Thoracic aorta (tissue), 2 donors: Measurements from ENCODE around the gene CA6. TPM values are rescaled to one million over a fixed set of nuclear protein-coding genes. Genes with fewer than 3 reads are reported as not detected.
"Not testable (repeated sequence)": the region's sequence is repeated elsewhere in the genome, so short reads cannot be mapped to it uniquely, and the experiment has no call there.

Source experiments
- ATAC-seq: fragments of 150-250 bp; one replicate; pipeline ENCODE4 v1.8.0; 2017; ENCODE audit warnings: low read depth; ENCODE audit not compliant: insufficient number of reproducible peaks, low FRiP score
- DNase-seq: peaks from one replicate; pipeline ENCODE4 v3.0.0-alpha.2; 2020; ENCODE audit warnings: low spot score
- H3K27ac ChIP-seq, 2 donors: fragments of 200-600 bp; sonication (generic); 1 replicate in 1 of 2; 2 replicates in 1 of 2; pipeline ENCODE4 v1.5.1; 2016; ENCODE audit warnings: mild to moderate bottlenecking in 2 of 2, moderate library complexity in 2 of 2
- H3K27me3 ChIP-seq: fragments of 200-600 bp; sonication (generic); replicated peaks from 2 replicates; pipeline ENCODE4 v1.6.0; 2016; ENCODE audit warnings: mild to moderate bottlenecking; ENCODE audit not compliant: insufficient read depth
- H3K36me3 ChIP-seq: fragments of 200-600 bp; sonication (generic); one replicate; pipeline ENCODE4 v1.5.1; 2016
- H3K4me1 ChIP-seq, 2 donors: fragments of 200-600 bp; sonication (generic); 1 replicate in 1 of 2; 2 replicates in 1 of 2; pipeline versions ENCODE4 v1.5.1 to v1.6.0; 2016; ENCODE audit warnings: low read depth in 2 of 2, mild to moderate bottlenecking in 1 of 2; ENCODE audit not compliant: control insufficient read depth in 1 of 2
- H3K4me3 ChIP-seq: fragments of 200-600 bp; sonication (generic); 2 replicates; pipeline ENCODE4 v1.5.1; 2016; ENCODE audit warnings: mild to moderate bottlenecking
- H3K9me3 ChIP-seq: fragments of 200-600 bp; sonication (generic); 2 replicates; pipeline ENCODE4 v1.5.1; 2016
- total RNA-seq, 2 donors: library from RNA; depleted of rRNA; stranded (reverse); fragments of >200 nt; gene quantifications; one replicate each; pipeline versions ENCODE4 v1.1.0 to v1.2.3, GENCODE V29; 2016
- TF ChIP-seq, protein P1 (sequence below): fragments of 200-600 bp; sonication (generic); IDR thresholded peaks from one replicate; pipeline ENCODE4 v1.5.1; 2019; ENCODE audit warnings: antibody characterized with exemption

The CA6 gene
- total RNA-seq, 2 donors from 2014 or later: not detected

GRCh38 chr1:8963963-8964362, 18.3 kb downstream of the CA6 start:
- ATAC-seq: no peak
- Histone ChIP-seq H3K27me3 (no peaks in the 10 kb centered on the region), H3K36me3 (no peaks in the 10 kb centered on the region), H3K9me3 (no peaks in the 10 kb centered on the region), H3K27ac (no peak overlapping the region), H3K4me1 (no peaks in the 10 kb centered on the region), H3K4me3 (no peak overlapping the region)
- no peak for DNase-seq
- TF ChIP-seq, protein P1, sequence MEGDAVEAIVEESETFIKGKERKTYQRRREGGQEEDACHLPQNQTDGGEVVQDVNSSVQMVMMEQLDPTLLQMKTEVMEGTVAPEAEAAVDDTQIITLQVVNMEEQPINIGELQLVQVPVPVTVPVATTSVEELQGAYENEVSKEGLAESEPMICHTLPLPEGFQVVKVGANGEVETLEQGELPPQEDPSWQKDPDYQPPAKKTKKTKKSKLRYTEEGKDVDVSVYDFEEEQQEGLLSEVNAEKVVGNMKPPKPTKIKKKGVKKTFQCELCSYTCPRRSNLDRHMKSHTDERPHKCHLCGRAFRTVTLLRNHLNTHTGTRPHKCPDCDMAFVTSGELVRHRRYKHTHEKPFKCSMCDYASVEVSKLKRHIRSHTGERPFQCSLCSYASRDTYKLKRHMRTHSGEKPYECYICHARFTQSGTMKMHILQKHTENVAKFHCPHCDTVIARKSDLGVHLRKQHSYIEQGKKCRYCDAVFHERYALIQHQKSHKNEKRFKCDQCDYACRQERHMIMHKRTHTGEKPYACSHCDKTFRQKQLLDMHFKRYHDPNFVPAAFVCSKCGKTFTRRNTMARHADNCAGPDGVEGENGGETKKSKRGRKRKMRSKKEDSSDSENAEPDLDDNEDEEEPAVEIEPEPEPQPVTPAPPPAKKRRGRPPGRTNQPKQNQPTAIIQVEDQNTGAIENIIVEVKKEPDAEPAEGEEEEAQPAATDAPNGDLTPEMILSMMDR: no peak

DNA sequence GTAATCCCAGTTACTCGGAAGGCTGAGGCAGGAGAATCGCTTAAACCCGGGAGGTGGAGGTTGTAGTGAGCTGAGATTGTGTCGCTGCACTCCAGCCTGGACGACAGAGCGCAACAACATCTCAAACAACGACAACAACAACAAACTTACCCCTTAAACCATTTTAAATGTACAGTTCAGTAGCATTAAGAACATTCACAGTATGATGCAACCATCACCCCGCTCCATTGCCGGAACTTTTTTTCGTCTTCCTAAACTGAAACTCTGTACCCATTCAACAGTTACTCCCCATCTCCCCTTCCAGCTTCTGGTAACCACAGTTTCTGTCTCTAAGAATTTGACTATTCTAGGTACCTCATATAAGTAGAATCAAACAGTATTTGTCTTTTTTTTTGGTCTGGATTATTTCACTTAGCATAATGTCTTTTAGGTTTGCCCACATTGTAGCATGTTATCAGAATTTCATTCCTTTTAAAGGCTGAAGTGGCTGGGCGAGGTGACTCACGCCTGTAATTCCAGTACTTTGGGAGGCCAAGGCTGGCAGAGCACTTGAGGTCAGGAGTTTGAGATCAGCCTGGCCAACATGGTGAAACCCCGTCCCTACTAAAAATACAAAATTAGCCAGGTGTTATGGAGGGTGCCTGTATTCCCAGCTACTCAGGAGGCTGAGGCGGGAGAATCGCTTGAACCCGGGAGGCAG, 19.6 kb downstream of the CA6 start:
- no peaks in the 10 kb centered on the region for H3K4me1 ChIP-seq
- DNase-seq (no peak), ATAC-seq (no peak)
- no peak overlapping the region for H3K27ac ChIP-seq
- TF ChIP-seq, protein P1: no peak
- no peaks in the 10 kb centered on the region for H3K27me3 ChIP-seq
- no peaks in the 10 kb centered on the region for H3K9me3 ChIP-seq
- H3K36me3 ChIP-seq: no peaks in the 10 kb centered on the region
- no peak overlapping the region for H3K4me3 ChIP-seq

DNA sequence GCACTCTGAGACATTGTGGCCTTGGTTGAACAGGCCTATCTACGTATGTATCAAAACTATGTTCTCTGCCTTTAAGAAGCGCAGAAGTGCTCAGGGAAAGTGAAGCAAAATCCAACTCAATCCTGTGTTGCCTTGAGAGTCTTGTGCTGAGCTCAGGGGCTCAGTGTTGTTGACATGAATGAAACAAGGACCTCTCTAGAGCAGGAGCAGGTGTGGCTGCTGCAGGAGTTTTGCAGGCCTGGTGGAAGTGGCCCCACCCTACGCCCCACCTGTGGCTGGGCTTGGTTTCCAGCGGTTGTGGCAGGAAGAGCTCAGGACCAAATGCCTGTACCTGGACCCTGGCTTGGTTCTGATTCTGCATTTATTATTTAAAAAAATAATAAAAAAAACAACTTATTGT, 20.9 kb downstream of the CA6 start:
- TF ChIP-seq, protein P1: no peak
- Histone ChIP-seq H3K4me1 (no peaks in the 10 kb centered on the region), H3K36me3 (no peaks in the 10 kb centered on the region), H3K27me3 (no peaks in the 10 kb centered on the region), H3K4me3 (no peak overlapping the region), H3K9me3 (no peaks in the 10 kb centered on the region), H3K27ac (no peak overlapping the region)
- no peak for ATAC-seq
- no peak for DNase-seq

DNA sequence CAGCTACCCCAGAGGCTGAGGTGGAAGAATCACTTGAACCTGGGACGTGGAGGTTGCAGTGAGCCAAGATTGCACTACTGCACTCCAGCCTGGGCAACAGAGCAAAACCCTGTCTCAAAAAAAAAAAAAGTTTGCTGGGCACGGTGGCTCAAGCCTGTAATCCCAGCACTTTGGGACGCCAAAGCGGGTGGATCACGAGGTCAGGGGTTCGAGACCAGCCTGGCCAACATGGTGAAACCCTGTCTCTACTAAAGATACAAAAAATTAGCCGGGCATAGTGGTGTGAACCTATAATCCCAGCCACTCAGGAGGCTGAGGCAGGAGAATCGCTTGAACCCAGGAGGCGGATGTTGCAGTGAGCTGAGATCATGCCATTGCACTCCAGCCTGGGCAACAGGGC, 23.2 kb downstream of the CA6 start:
- not testable (repeated sequence) for H3K9me3 ChIP-seq, H3K36me3 ChIP-seq, H3K4me3 ChIP-seq, DNase-seq, H3K27ac ChIP-seq, H3K27me3 ChIP-seq, ATAC-seq, H3K4me1 ChIP-seq

DNA sequence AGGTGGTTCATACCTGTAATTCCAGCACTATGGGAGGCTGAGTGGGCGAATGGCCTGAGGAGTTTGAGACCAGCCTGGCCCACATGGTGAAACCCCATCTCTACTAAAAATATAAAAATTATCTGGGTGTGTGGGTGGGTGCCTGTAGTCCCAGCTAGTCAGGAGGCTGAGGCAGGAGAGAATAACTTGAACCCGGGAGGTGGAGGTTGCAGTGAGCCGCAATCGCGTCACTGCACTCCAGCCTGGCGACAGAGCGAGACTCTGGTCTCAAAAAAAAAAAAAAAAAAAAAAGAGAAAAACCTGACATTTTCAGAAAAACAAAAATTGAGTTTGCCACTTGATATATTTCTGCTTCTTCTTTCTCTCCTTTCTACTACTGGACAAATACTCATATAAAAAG, 24.3 kb downstream of the CA6 start:
- TF ChIP-seq, protein P1: no peak
- Histone ChIP-seq H3K27ac (no peak overlapping the region), H3K27me3 (no peaks in the 10 kb centered on the region), H3K9me3 (no peaks in the 10 kb centered on the region), H3K4me1 (no peaks in the 10 kb centered on the region), H3K36me3 (no peaks in the 10 kb centered on the region), H3K4me3 (no peak overlapping the region)
- no peak for ATAC-seq
- no peak for DNase-seq

DNA sequence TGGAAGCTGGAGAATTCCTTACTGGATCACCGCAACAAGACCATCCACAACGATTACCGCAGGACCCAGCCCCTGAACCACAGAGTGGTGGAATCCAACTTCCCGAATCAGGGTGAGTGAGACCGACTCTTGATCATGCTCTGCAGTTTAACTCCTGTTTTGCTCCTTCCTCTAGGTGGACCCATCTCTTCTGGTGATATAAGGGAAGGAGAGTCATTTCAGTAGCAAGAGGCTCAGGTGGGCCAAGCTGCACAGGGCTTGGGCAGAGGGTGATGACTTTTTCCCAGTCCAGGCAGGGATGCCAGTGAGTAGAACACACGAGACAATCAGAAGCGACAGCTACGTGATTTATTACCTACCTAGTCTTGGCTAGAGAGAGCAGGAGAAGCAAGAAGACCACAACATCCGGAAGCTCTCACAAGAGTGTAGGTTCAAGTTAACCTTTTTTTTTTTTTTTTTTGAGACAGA, 25.2 kb downstream of the CA6 start:
- Histone ChIP-seq H3K4me1 (no peaks in the 10 kb centered on the region), H3K36me3 (no peaks in the 10 kb centered on the region), H3K27ac (no peak overlapping the region), H3K27me3 (no peaks in the 10 kb centered on the region), H3K4me3 (no peak overlapping the region), H3K9me3 (no peaks in the 10 kb centered on the region)
- TF ChIP-seq, protein P1: no peak
- ATAC-seq (no peak), DNase-seq (no peak)
